ENCODE results near the gene VTA1. TPM values are rescaled to one million over a fixed set of nuclear protein-coding genes. Genes with fewer than 3 reads are reported as not detected.

Gene VTA1
- total and polyA plus RNA-seq, 2 of the 13 experiments (the other 11 are each of a cell fraction or from before 2014, with no cell fraction given): 70.7 to 89.1 TPM

GRCh38 chr6:142146828-142147662 is at the start of gene VTA1, which contains the start of gene NMBR (continued):
- TF ChIP-seq ZNF557 (CRISPR knock-in tag; IDR thresholded peaks at IDR 0.05) (peak; percentile 69), NKX3-1 (CRISPR knock-in tag; IDR thresholded peaks at IDR 0.05) (peak; percentile 78; the same call in 1 of the 2 replicates), ZFP90 (CRISPR knock-in tag; IDR thresholded peaks at IDR 0.05; ENCODE audit: borderline replicate concordance) (peak; percentile 17; the same call in 1 of the 2 replicates), GATAD2A (CRISPR knock-in tag; IDR thresholded peaks at IDR 0.05) (peak; percentile 93), POGZ (CRISPR knock-in tag; IDR thresholded peaks at IDR 0.05) (peak; percentile 100), TGIF2 (CRISPR knock-in tag; IDR thresholded peaks at IDR 0.05) (0 out of 2 replicates have a peak, but pooled peaks have one; percentile 53), GTF2F1 (IDR thresholded peaks at IDR 0.05; ENCODE audit: low read length) (no peak), TBX2 (CRISPR knock-in tag; IDR thresholded peaks at IDR 0.05; ENCODE audit: borderline replicate concordance) (peak; percentile 92), NR2F6 (IDR thresholded peaks at IDR 0.05) (peak; percentile 34), NR2F6 (CRISPR knock-in tag; IDR thresholded peaks at IDR 0.05) (peak; percentile 82; the same call in 1 of the 2 replicates), ASH2L (IDR thresholded peaks at IDR 0.05; ENCODE audit: insufficient read length, low read depth, low read length) (peak; percentile 98), ZNF780A (CRISPR knock-in tag; IDR thresholded peaks at IDR 0.05) (no peak), FOXP1 (IDR thresholded peaks at IDR 0.05) (peak; percentile 65), FOXP1 (CRISPR knock-in tag; IDR thresholded peaks at IDR 0.05) (peak; percentile 78; the same call in 1 of the 2 replicates), LCORL (IDR thresholded peaks at IDR 0.05) (peak; percentile 73), LCORL (CRISPR knock-in tag; IDR thresholded peaks at IDR 0.05) (peak; percentile 97), EED (CRISPR knock-in tag; IDR thresholded peaks at IDR 0.05) (peak; percentile 86; the same call in 1 of the 2 replicates), CCAR2 (optimal IDR thresholded peaks at IDR 0.05; ENCODE audit: low read depth, low read length) (peak; percentile 91), HOXD1 (CRISPR knock-in tag; IDR thresholded peaks at IDR 0.05) (peak; percentile 85), ZNF777 (CRISPR knock-in tag; IDR thresholded peaks at IDR 0.05) (peak; percentile 75), XBP1 (CRISPR knock-in tag; IDR thresholded peaks at IDR 0.05) (peak; percentile 32; the same call in 1 of the 2 replicates), ZNF615 (CRISPR knock-in tag; IDR thresholded peaks at IDR 0.05; ENCODE audit: borderline replicate concordance) (peak; percentile 95; the same call in 1 of the 2 replicates), MED13 (CRISPR knock-in tag; IDR thresholded peaks at IDR 0.05) (no peak), CREM (IDR thresholded peaks at IDR 0.05) (peak; percentile 91), CREM (CRISPR knock-in tag; IDR thresholded peaks at IDR 0.05) (no peak), ZNF160 (CRISPR knock-in tag; IDR thresholded peaks at IDR 0.05) (no peak; the same call in 1 of the 2 replicates), SMARCC2 (IDR thresholded peaks at IDR 0.05) (no peak), NAIF1 (CRISPR knock-in tag; IDR thresholded peaks at IDR 0.05; ENCODE audit: borderline replicate concordance) (peak; percentile 87), ZNF225 (CRISPR knock-in tag; IDR thresholded peaks at IDR 0.05) (peak; percentile 98), ZNF33A (CRISPR knock-in tag; IDR thresholded peaks at IDR 0.05; ENCODE audit: borderline replicate concordance) (peak; percentile 81; the same call in 1 of the 2 replicates)
- TF ChIP-seq, protein P1, sequence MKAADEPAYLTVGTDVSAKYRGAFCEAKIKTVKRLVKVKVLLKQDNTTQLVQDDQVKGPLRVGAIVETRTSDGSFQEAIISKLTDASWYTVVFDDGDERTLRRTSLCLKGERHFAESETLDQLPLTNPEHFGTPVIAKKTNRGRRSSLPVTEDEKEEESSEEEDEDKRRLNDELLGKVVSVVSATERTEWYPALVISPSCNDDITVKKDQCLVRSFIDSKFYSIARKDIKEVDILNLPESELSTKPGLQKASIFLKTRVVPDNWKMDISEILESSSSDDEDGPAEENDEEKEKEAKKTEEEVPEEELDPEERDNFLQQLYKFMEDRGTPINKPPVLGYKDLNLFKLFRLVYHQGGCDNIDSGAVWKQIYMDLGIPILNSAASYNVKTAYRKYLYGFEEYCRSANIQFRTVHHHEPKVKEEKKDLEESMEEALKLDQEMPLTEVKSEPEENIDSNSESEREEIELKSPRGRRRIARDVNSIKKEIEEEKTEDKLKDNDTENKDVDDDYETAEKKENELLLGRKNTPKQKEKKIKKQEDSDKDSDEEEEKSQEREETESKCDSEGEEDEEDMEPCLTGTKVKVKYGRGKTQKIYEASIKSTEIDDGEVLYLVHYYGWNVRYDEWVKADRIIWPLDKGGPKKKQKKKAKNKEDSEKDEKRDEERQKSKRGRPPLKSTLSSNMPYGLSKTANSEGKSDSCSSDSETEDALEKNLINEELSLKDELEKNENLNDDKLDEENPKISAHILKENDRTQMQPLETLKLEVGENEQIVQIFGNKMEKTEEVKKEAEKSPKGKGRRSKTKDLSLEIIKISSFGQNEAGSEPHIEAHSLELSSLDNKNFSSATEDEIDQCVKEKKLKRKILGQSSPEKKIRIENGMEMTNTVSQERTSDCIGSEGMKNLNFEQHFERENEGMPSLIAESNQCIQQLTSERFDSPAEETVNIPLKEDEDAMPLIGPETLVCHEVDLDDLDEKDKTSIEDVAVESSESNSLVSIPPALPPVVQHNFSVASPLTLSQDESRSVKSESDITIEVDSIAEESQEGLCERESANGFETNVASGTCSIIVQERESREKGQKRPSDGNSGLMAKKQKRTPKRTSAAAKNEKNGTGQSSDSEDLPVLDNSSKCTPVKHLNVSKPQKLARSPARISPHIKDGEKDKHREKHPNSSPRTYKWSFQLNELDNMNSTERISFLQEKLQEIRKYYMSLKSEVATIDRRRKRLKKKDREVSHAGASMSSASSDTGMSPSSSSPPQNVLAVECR (CRISPR knock-in tag; IDR thresholded peaks at IDR 0.05; ENCODE audit: borderline replicate concordance): peak; percentile 100

Measured in HepG2 (cell line).